Measurements from ENCODE around the gene RBBP8.
"Not testable (repeated sequence)": the region's sequence is repeated elsewhere in the genome, so short reads cannot be mapped to it uniquely, and the experiment has no call there.

The RBBP8 gene

GRCh38 chr18:22933206-22933965, at the start of gene RBBP8:
RBBP8 (plus strand) TSS chr18:22933328; CDS start chr18:22936852, 3,524 bp downstream.
- peak; percentile 96 for DNase-seq

GRCh38 chr18:22883827-22884226, 49.3 kb upstream of the RBBP8 start:
- no peak for DNase-seq

GRCh38 chr18:22885694-22886093, 47.4 kb upstream of the RBBP8 start:
- DNase-seq: not testable (repeated sequence)

- DNase-seq: no peak
These were observed 33.7 kb upstream of the RBBP8 start for GRCh38 chr18:22899421-22899820.

GRCh38 chr18:22900558-22901238, 32.4 kb upstream of the RBBP8 start:
- no peak for DNase-seq

- DNase-seq: no peak
These were observed 31.0 kb upstream of the RBBP8 start for GRCh38 chr18:22902093-22902492.

GRCh38 chr18:22903248-22903647, 29.9 kb upstream of the RBBP8 start:
- not testable (repeated sequence) for DNase-seq

GRCh38 chr18:22912149-22912548, 21.0 kb upstream of the RBBP8 start:
- no peak for DNase-seq

GRCh38 chr18:22912835-22913234, 20.3 kb upstream of the RBBP8 start:
- DNase-seq: no peak

GRCh38 chr18:22913861-22914260, 19.3 kb upstream of the RBBP8 start:
- DNase-seq: no peak

- no peak for DNase-seq
These were observed 18.5 kb upstream of the RBBP8 start for GRCh38 chr18:22914633-22915032.

GRCh38 chr18:22915337-22915736, 17.8 kb upstream of the RBBP8 start:
- DNase-seq: no peak

- DNase-seq: no peak
These were observed 11.4 kb upstream of the RBBP8 start for GRCh38 chr18:22921772-22922171.

- no peak for DNase-seq
These were observed 8.5 kb upstream of the RBBP8 start for GRCh38 chr18:22924589-22924988.

- DNase-seq: no peak
These were observed 6.7 kb upstream of the RBBP8 start for GRCh38 chr18:22926454-22926853.

GRCh38 chr18:22928339-22928738, 4.8 kb upstream of the RBBP8 start:
- DNase-seq: no peak

GRCh38 chr18:22930089-22930713, 2.9 kb upstream of the RBBP8 start:
- peak; percentile 87 for DNase-seq

GRCh38 chr18:22932885-22933205, 283 bp upstream of the RBBP8 start:
- no peak for DNase-seq

GRCh38 chr18:22933966-22934423, 867 bp downstream of the RBBP8 start:
- DNase-seq: no peak

GRCh38 chr18:22934789-22935188, 1.7 kb downstream of the RBBP8 start:
- no peak for DNase-seq

GRCh38 chr18:22935431-22935830, 2.3 kb downstream of the RBBP8 start:
- DNase-seq: no peak

- DNase-seq: no peak
These were observed 3.4 kb downstream of the RBBP8 start for GRCh38 chr18:22936515-22936914.

GRCh38 chr18:22939649-22940048, 6.5 kb downstream of the RBBP8 start:
- no peak for DNase-seq

- no peak for DNase-seq
These were observed 10.7 kb downstream of the RBBP8 start for GRCh38 chr18:22943847-22944246.
